ENCODE measurements around the gene FNBP1. TPM values are rescaled to one million over a fixed set of nuclear protein-coding genes. Genes with fewer than 3 reads are reported as not detected.
A peak's percentile ranks its signal among the peaks of the same experiment; 100 is the strongest.

FNBP1 gene
- total RNA-seq, 2 experiments from 2014 or later: 215 to 228 TPM

DNA sequence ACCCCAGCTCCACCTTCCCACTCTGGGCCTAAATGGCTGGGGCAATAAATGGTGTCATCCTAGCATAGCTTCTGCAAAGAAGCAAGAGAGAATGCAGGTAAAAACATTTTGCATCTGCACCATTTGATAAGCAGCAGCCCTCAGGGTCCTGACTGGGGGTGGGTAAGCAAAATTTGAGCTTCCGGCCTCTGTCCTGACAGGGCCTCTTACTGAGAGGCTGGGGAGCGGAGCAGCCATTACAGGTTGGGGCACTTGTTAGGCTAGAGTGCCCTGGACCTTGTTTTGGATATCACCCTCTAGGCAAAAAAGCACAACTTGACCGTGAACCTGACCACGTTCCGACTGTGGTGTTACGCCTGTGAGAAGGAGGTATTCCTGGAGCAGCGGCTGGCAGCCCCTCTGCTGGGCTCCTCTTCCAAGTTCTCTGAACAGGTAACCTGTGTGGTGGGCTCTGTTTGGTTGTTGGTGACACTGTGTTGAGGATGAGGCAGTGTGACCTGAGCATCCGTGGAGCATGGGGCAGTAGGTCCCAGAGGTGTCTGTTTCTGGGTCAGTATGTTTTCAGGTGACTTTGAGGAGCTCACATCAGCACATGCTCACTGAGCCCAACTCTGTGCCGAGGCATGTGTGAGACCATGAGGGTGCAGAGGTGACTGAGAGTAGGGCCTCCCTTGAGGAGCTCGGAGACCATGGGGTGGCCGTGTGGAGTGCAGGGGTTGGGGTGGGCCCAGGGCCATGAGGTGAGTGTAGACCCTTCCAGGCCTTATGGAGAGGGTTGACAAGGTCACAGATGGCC is 184.6 kb downstream of the FNBP1 start:
- H3K36me3 Mint-ChIP-seq: peaks cover 48% of the 10 kb centered on the region
- CTCF ChIA-PET: interaction anchor here (0.8 kb wide), 1 partner anchor 120 kb away, joined by 3 read pairs; no protein-coding TSS in a partner anchor
- H3K27me3 Mint-ChIP-seq: no peaks in the 10 kb centered on the region
- no peak for DNase-seq
- H3K9me3 Mint-ChIP-seq: no peaks in the 10 kb centered on the region
- peaks cover 50% of the 10 kb centered on the region for H3K4me1 Mint-ChIP-seq (ENCODE audit: low read depth)
- POLR2A ChIA-PET: no interaction called here
- intact Hi-C loops (cut with micrococcal nuclease): no loop called here
- no peak overlapping the region for H3K4me3 Mint-ChIP-seq
- peak overlapping the region; percentile 52 for H3K27ac Mint-ChIP-seq

- DNase-seq: no peak
- no peaks in the 10 kb centered on the region for H3K9me3 Mint-ChIP-seq
- ChIA-PET CTCF (no interaction called here), POLR2A (no interaction called here)
- peaks cover 44% of the 10 kb centered on the region for H3K4me1 Mint-ChIP-seq (ENCODE audit: low read depth)
- no peak overlapping the region for H3K4me3 Mint-ChIP-seq
- H3K27ac Mint-ChIP-seq: peak overlapping the region; percentile 58
- peaks cover 50% of the 10 kb centered on the region for H3K36me3 Mint-ChIP-seq
- intact Hi-C loops (cut with micrococcal nuclease): no loop called here
- H3K27me3 Mint-ChIP-seq: no peaks in the 10 kb centered on the region
Measured at GRCh38 chr9:129857207-129857606, 185.8 kb downstream of the FNBP1 start.

DNA sequence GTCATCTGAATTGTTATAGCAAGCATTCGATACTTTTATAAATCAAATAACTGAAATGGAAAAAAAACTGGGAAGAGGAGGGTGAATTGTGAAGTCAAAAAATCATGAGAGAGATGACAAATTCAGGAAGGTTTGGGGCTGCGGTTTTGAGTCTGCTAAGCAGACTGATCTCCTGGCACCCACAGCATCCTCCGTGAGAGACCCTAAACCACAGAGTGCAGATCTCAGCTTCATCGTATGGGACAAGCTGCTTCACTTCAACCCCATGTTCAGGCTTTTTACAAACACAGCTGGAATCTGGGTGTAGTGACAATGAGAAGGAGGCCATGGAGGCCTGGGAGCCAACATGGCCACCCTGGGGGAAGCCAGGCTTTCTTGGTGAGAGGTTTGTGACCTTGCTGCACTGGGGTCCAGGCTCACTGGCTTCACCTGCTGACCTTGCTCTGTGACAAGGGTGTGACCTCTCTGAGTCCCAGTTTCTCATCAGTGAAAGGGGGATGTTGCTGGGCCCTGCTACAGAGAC is 188.3 kb downstream of the FNBP1 start:
- Mint-ChIP-seq H3K27me3 (no peaks in the 10 kb centered on the region), H3K4me1 (ENCODE audit: low read depth) (peaks cover 25% of the 10 kb centered on the region), H3K4me3 (no peak overlapping the region), H3K9me3 (no peaks in the 10 kb centered on the region), H3K27ac (peak overlapping the region; percentile 50), H3K36me3 (peaks cover 42% of the 10 kb centered on the region)
- no peak for DNase-seq
- CTCF ChIA-PET: no interaction called here
- intact Hi-C loops (cut with micrococcal nuclease): no loop called here
- POLR2A ChIA-PET: interaction anchor here (0.9 kb wide), 1 partner anchor 20 kb away, joined by 3 read pairs; the partner anchor contains the start of gene C9orf78

- Mint-ChIP-seq H3K4me1 (ENCODE audit: low read depth) (peaks cover 25% of the 10 kb centered on the region), H3K36me3 (peaks cover 41% of the 10 kb centered on the region), H3K9me3 (no peaks in the 10 kb centered on the region), H3K27ac (peak overlapping the region; percentile 39), H3K27me3 (no peaks in the 10 kb centered on the region), H3K4me3 (no peak overlapping the region)
- ChIA-PET CTCF (interaction anchor here (0.9 kb wide), 1 partner anchor 12 kb away, joined by 4 read pairs; no protein-coding TSS in a partner anchor), POLR2A (interaction anchor here (0.9 kb wide), 1 partner anchor 19 kb away, joined by 3 read pairs; the partner anchor contains the start of gene C9orf78)
- no peak for DNase-seq
- intact Hi-C loops (cut with micrococcal nuclease): no loop called here
Measured at GRCh38 chr9:129853614-129854013, 189.4 kb downstream of the FNBP1 start.

GRCh38 chr9:129852579-129852978 is 190.4 kb downstream of the FNBP1 start:
- no peak overlapping the region for H3K27ac Mint-ChIP-seq
- DNase-seq: no peak
- no peaks in the 10 kb centered on the region for H3K9me3 Mint-ChIP-seq
- no peak overlapping the region for H3K4me3 Mint-ChIP-seq
- POLR2A ChIA-PET: no interaction called here
- intact Hi-C loops (cut with micrococcal nuclease): no loop called here
- no peaks in the 10 kb centered on the region for H3K27me3 Mint-ChIP-seq
- CTCF ChIA-PET: no interaction called here
- peaks cover 35% of the 10 kb centered on the region for H3K36me3 Mint-ChIP-seq
- peaks cover 28% of the 10 kb centered on the region for H3K4me1 Mint-ChIP-seq (ENCODE audit: low read depth)

DNA sequence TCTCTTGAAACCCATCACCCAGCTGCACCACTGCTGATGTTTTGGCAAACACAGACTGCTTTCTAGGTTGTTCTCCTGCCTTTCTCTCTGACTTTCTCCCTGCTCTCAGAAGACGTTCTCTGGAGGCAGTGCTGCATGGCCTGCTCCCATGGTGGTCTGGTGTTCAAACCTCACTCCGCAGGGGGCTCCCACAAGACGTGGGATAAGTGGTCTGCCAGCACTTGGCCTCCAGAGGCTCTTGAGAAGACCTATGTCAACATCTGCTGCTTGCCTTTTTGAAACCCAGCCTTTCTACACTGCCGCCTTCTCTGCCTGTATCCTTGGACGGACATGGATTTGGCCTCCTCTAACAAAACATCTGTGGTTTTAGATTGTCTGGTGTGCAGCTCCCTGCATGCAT is 191.2 kb downstream of the FNBP1 start:
- Mint-ChIP-seq H3K36me3 (peaks cover 37% of the 10 kb centered on the region), H3K4me1 (ENCODE audit: low read depth) (peaks cover 23% of the 10 kb centered on the region), H3K27me3 (no peaks in the 10 kb centered on the region), H3K9me3 (no peaks in the 10 kb centered on the region), H3K4me3 (no peak overlapping the region), H3K27ac (no peak overlapping the region)
- ChIA-PET CTCF (interaction anchor here (1.5 kb wide), 1 partner anchor 9 kb away, joined by 4 read pairs; no protein-coding TSS in a partner anchor), POLR2A (no interaction called here)
- intact Hi-C loops (cut with micrococcal nuclease): no loop called here
- no peak for DNase-seq

DNA sequence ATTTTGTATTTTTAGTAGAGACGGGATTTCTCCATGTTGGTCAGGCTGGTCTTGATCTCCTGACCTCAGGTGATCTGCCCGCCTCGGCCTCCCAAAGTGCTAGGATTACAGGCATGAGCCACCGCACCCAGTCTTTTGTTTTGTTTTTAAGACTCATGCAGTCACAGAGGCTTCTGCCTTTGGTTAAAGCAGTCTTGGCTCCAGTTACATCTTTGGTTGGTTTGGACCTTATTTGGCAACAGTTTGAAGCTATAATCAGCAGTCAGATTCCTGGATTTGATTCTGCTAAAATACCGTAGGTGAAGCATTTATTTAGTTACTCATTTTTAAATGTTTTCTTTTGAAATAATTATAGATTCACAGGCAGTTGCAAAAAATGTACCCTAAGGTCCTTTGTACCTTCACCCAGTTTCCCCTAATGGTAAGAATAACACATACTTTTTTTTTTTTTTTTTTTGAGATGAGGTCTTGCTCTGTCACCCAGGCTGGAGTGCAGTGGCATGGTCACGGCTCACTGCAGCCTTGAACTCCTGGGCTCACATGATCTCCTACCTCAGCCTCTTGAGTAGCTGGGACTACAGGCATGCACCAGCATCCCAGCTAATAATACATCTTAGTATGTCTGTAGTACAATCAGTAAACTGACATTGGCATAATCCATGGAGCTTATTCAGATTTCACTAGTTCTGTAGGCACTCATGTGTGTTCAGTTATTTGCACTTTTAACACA is 192.0 kb downstream of the FNBP1 start:
- Mint-ChIP-seq H3K4me1 (ENCODE audit: low read depth) (peaks cover 23% of the 10 kb centered on the region), H3K27ac (no peak overlapping the region), H3K9me3 (no peaks in the 10 kb centered on the region), H3K27me3 (no peaks in the 10 kb centered on the region), H3K36me3 (peaks cover 37% of the 10 kb centered on the region), H3K4me3 (no peak overlapping the region)
- no peak for DNase-seq
- intact Hi-C loops (cut with micrococcal nuclease): no loop called here
- ChIA-PET POLR2A (no interaction called here), CTCF (interaction anchor here (1.5 kb wide), 1 partner anchor 10 kb away, joined by 4 read pairs; no protein-coding TSS in a partner anchor)

- ChIA-PET POLR2A (no interaction called here), CTCF (no interaction called here)
- intact Hi-C loops (cut with micrococcal nuclease): no loop called here
- Mint-ChIP-seq H3K9me3 (no peaks in the 10 kb centered on the region), H3K27me3 (no peaks in the 10 kb centered on the region), H3K36me3 (peaks cover 29% of the 10 kb centered on the region), H3K4me1 (ENCODE audit: low read depth) (peaks cover 28% of the 10 kb centered on the region), H3K27ac (no peak overlapping the region), H3K4me3 (no peak overlapping the region)
- no peak for DNase-seq
Measured at GRCh38 chr9:129849901-129850300, 193.1 kb downstream of the FNBP1 start.

DNA sequence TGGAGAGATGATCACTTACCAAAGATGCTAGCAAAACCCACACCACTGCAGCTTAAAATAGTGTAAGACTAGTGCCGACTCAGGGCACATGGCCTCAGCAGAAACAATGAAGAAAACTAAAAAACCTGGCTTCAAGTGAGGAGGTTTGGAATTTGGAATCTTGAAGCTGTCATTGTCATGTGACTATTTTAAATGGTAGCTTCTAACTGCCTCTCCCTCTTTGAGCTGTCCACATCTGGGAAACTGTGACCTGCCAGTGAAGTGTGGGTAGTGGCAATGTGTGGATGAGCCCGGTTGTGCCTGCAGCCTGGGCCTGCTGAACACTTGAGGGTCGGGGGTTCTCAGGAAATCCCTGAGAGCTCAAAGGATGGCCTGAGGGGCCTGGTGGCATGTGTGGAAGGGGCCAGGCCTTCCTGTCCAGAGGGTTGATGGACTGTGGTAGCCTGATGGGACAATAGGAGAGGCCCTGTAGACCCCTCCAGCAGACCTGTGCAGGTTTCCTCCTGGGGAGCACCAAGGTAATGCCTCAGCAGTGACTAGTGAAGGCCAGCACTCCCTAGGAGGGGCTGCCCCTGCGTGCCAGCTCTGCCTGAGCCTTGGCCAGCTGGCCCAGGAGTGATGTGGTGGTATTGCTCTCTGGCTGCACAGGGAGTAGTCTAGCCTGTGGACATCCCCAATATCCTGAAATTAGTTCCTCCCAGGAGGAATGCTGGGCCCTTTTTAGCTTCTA is 194.1 kb downstream of the FNBP1 start:
- intact Hi-C loops (cut with micrococcal nuclease): no loop called here
- Mint-ChIP-seq H3K27me3 (no peaks in the 10 kb centered on the region), H3K9me3 (no peaks in the 10 kb centered on the region), H3K27ac (no peak overlapping the region), H3K4me1 (ENCODE audit: low read depth) (peaks cover 21% of the 10 kb centered on the region), H3K36me3 (peaks cover 19% of the 10 kb centered on the region), H3K4me3 (no peak overlapping the region)
- POLR2A ChIA-PET: interaction anchor here (0.6 kb wide), 2 partner anchors 23 to 29 kb away, joined by 3 to 5 read pairs; no protein-coding TSS in a partner anchor
- CTCF ChIA-PET: no interaction called here
- DNase-seq: no peak

- ChIA-PET POLR2A (interaction anchor here (1.3 kb wide), 1 partner anchor 20 kb away, joined by 3 read pairs; no protein-coding TSS in a partner anchor), CTCF (interaction anchor here (1.3 to 1.4 kb wide), 2 partner anchors 19 to 703 kb away, joined by 3 to 4 read pairs; no protein-coding TSS in a partner anchor)
- H3K4me3 Mint-ChIP-seq: no peak overlapping the region
- intact Hi-C loops (cut with micrococcal nuclease): no loop called here
- no peaks in the 10 kb centered on the region for H3K9me3 Mint-ChIP-seq
- no peaks in the 10 kb centered on the region for H3K27me3 Mint-ChIP-seq
- H3K4me1 Mint-ChIP-seq (ENCODE audit: low read depth): peaks cover 26% of the 10 kb centered on the region
- no peak for DNase-seq
- peaks cover 2% of the 10 kb centered on the region for H3K36me3 Mint-ChIP-seq
- H3K27ac Mint-ChIP-seq: peak overlapping the region; percentile 79
Measured at GRCh38 chr9:129845373-129845772, 197.6 kb downstream of the FNBP1 start.

GRCh38 chr9:129841071-129841470 is 201.9 kb downstream of the FNBP1 start:
- intact Hi-C loops (cut with micrococcal nuclease): no loop called here
- no peaks in the 10 kb centered on the region for H3K27me3 Mint-ChIP-seq
- H3K36me3 Mint-ChIP-seq: no peaks in the 10 kb centered on the region
- H3K27ac Mint-ChIP-seq: peak overlapping the region; percentile 54
- peaks cover 65% of the 10 kb centered on the region for H3K4me1 Mint-ChIP-seq (ENCODE audit: low read depth)
- no peak overlapping the region for H3K4me3 Mint-ChIP-seq
- H3K9me3 Mint-ChIP-seq: no peaks in the 10 kb centered on the region
- ChIA-PET CTCF (no interaction called here), POLR2A (no interaction called here)
- no peak for DNase-seq

DNA sequence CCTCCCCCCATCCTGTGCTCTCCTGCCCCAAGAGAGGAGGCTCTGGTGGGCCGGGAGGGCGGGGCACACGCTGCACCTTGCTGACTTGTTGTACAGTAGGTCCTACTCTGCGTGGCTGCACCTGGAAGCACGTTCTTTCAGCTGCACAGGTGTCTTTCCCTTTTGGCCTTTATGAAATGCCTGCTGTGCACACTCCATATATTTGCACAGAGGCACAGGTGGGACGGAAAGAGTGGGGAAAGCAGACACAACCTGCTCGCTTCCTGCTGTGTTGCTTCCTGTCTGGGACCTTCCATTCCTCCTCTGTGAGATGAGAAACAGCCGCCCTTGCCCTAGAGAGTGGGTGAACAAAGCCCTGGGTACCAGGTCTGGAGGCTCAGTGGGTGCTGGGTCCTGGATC is 203.0 kb downstream of the FNBP1 start:
- Mint-ChIP-seq H3K4me1 (ENCODE audit: low read depth) (peaks cover 59% of the 10 kb centered on the region), H3K9me3 (no peaks in the 10 kb centered on the region), H3K27me3 (no peaks in the 10 kb centered on the region), H3K36me3 (peaks cover under 1% of the 10 kb centered on the region), H3K27ac (peak overlapping the region; percentile 82), H3K4me3 (no peak overlapping the region)
- ChIA-PET POLR2A (no interaction called here), CTCF (no interaction called here)
- peak; percentile 20 for DNase-seq
- intact Hi-C loops (cut with micrococcal nuclease): no loop called here
